ENCODE measurements around the gene CLMN. TPM values are rescaled to one million over a fixed set of nuclear protein-coding genes. Genes with fewer than 3 reads are reported as not detected.
A peak's percentile ranks its signal among the peaks of the same experiment; 100 is the strongest.

The CLMN gene
- total RNA-seq, 1 donor: 0.36 TPM

- H3K4me3 ChIP-seq (ENCODE audit: low read depth, low read length): no peak overlapping the region
- DNase-seq (ENCODE audit: low read depth): no peak
- TF ChIP-seq CTCF (IDR thresholded peaks at IDR 0.05; ENCODE audit: insufficient read depth, low read length): no peak
Observed at GRCh38 chr14:95190857-95191256, 128.9 kb downstream of the CLMN start.

- no peak overlapping the region for H3K4me3 ChIP-seq (ENCODE audit: low read depth, low read length)
- no peak for DNase-seq (ENCODE audit: low read depth)
- TF ChIP-seq CTCF (IDR thresholded peaks at IDR 0.05; ENCODE audit: insufficient read depth, low read length): no peak
Observed at GRCh38 chr14:95190346-95190840, 129.3 kb downstream of the CLMN start.

- no peak for TF ChIP-seq CTCF (IDR thresholded peaks at IDR 0.05; ENCODE audit: insufficient read depth, low read length)
- H3K4me3 ChIP-seq (ENCODE audit: low read depth, low read length): no peak overlapping the region
Observed at GRCh38 chr14:95189367-95190132, 130.2 kb downstream of the CLMN start.

GRCh38 chr14:95188380-95188779 lies 131.3 kb downstream of the CLMN start:
- TF ChIP-seq CTCF (IDR thresholded peaks at IDR 0.05; ENCODE audit: insufficient read depth, low read length): no peak
- DNase-seq (ENCODE audit: low read depth): no peak
- H3K4me3 ChIP-seq (ENCODE audit: low read depth, low read length): no peak overlapping the region

More at GRCh38 chr14:95189367-95190132, 130.2 kb downstream of the CLMN start:
- no peak for DNase-seq (ENCODE audit: low read depth)

GRCh38 chr14:95185767-95186392 lies 133.8 kb downstream of the CLMN start:
- H3K4me3 ChIP-seq (ENCODE audit: low read depth, low read length): no peak overlapping the region
- peak; percentile 1 for DNase-seq (ENCODE audit: low read depth)

More at GRCh38 chr14:95185767-95186392, 133.8 kb downstream of the CLMN start:
- no peak for TF ChIP-seq CTCF (IDR thresholded peaks at IDR 0.05; ENCODE audit: insufficient read depth, low read length)

All from fibroblast of the aortic adventitia (primary cell).